Testis (tissue), 3 donors: ENCODE results near the gene ZNF319. TPM values are rescaled to one million over a fixed set of nuclear protein-coding genes. Genes with fewer than 3 reads are reported as not detected.

Source experiments
- DNase-seq: peaks from one replicate; pipeline ENCODE4 v3.0.0-alpha.2; 2019
- H3K27ac ChIP-seq, 2 donors: fragments of 200-600 bp; sonication (generic); one replicate each; pipeline ENCODE4 v1.5.1; 2019
- H3K27me3 ChIP-seq: fragments of 200-600 bp; sonication (generic); one replicate; pipeline ENCODE4 v1.5.1; 2019
- H3K36me3 ChIP-seq: fragments of 200-600 bp; sonication (generic); one replicate; pipeline ENCODE4 v1.5.1; 2017; ENCODE audit warnings: low read depth; ENCODE audit errors: missing control alignments
- H3K4me1 ChIP-seq: fragments of 200-600 bp; sonication (generic); one replicate; pipeline ENCODE4 v1.5.1; 2019
- H3K4me3 ChIP-seq, 2 donors: fragments of 200-600 bp; sonication (generic); one replicate each; pipeline ENCODE4 v1.5.1; 2017 to 2019
- H3K9me3 ChIP-seq: fragments of 200-600 bp; sonication (generic); one replicate; pipeline ENCODE4 v1.5.1; 2017
- POLR2A ChIP-seq: fragments of 450-650 bp; IDR thresholded peaks from one replicate; pipeline ENCODE4 v1.6.1; 2017; ENCODE audit warnings: antibody characterized with exemption, mild to moderate bottlenecking, moderate library complexity
- WGBS, 2 donors: methylation state at CpG; one replicate each; pipeline ENCODE4 v1.1.5; 2018; 5-methylcytosine and 5-hydroxymethylcytosine counted together
- intact Hi-C: fragments of 100-400 bp; cut with DNase I; formaldehyde crosslinking; loops from one replicate; pipeline ENCODE4 v1.15.1; 2023; ENCODE audit warnings: low total_unique reads
- polyA plus RNA-seq: library from polyadenylated mRNA; stranded (reverse); fragments of 350-450 nt; fragmentation: Illumina TruSeq; extraction: RNeasy Lipid Tissue Mini Kit (QIAGEN cat#74804); gene quantifications from one replicate; pipeline ENCODE4 v1.2.3, GENCODE V29; 2014; ENCODE audit warnings: low read depth, low replicate concordance; ENCODE audit not compliant: insufficient read depth
- total RNA-seq, 2 donors: library from RNA; depleted of rRNA; stranded (reverse); fragments of >200 nt; gene quantifications; one replicate each; pipeline ENCODE4 v1.2.3, GENCODE V29; 2016
- TF ChIP-seq, protein P1 (sequence below), 3 experiments: fragments of 450-650 bp in 2 of 3; fragments of 200-600 bp in 1 of 3; sonication (generic) in 1 of 3; IDR thresholded peaks; one replicate each; pipeline ENCODE4 v1.5.1; 2016 to 2019; ENCODE audit warnings: antibody characterized with exemption in 3 of 3, mild to moderate bottlenecking in 2 of 3, moderate library complexity in 1 of 3

ZNF319 gene
- total and polyA plus RNA-seq, 3 donors from 2014 or later, result 10.4 to 12.1 (median 11.2) TPM

DNA sequence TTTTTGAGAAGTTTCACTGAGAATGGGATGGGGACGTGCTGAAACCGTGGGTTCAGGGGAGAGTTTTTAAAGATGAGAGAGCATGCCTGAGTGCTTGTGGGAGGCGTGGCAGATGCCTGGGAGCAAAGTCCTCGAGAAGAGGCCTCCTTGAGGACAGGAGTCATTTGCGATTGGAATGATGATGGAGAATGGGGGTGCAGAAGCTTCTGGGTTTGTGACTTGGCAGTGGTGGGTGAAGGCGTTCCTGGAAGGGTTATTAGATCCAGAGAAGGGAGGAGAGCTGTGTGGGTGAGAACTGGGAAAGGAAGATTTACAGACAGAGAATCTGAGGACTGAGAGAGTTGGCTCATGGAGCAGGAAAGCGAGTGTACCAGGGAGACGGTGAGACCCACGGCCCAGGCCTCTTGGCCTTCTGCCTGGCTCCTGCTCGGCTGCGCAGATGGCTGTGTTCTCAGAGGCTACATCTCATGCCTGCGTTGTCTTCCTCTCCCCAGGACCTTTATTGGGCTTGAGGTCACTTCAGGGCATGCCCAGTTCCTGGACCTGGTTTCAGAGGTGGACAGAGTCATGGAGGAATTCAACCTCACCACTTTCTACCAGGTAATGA lies 16.5 kb upstream of the ZNF319 start:
- TF ChIP-seq, protein P1, sequence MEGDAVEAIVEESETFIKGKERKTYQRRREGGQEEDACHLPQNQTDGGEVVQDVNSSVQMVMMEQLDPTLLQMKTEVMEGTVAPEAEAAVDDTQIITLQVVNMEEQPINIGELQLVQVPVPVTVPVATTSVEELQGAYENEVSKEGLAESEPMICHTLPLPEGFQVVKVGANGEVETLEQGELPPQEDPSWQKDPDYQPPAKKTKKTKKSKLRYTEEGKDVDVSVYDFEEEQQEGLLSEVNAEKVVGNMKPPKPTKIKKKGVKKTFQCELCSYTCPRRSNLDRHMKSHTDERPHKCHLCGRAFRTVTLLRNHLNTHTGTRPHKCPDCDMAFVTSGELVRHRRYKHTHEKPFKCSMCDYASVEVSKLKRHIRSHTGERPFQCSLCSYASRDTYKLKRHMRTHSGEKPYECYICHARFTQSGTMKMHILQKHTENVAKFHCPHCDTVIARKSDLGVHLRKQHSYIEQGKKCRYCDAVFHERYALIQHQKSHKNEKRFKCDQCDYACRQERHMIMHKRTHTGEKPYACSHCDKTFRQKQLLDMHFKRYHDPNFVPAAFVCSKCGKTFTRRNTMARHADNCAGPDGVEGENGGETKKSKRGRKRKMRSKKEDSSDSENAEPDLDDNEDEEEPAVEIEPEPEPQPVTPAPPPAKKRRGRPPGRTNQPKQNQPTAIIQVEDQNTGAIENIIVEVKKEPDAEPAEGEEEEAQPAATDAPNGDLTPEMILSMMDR (IDR thresholded peaks at IDR 0.05), result no peak
- no peak for TF ChIP-seq POLR2A
- no peaks in the 10 kb centered on the region for H3K36me3 ChIP-seq
- no peak overlapping the region for H3K27ac ChIP-seq
- 57 to 77% methylated on average over 12 of the region's 12 CpGs for WGBS, 2 donors
- H3K9me3 ChIP-seq, result no peaks in the 10 kb centered on the region
- no peak for DNase-seq
- no peaks in the 10 kb centered on the region for H3K27me3 ChIP-seq
- H3K4me1 ChIP-seq, result peaks cover 15% of the 10 kb centered on the region
- intact Hi-C loops, result no loop called here
- H3K4me3 ChIP-seq, result no peak overlapping the region

DNA sequence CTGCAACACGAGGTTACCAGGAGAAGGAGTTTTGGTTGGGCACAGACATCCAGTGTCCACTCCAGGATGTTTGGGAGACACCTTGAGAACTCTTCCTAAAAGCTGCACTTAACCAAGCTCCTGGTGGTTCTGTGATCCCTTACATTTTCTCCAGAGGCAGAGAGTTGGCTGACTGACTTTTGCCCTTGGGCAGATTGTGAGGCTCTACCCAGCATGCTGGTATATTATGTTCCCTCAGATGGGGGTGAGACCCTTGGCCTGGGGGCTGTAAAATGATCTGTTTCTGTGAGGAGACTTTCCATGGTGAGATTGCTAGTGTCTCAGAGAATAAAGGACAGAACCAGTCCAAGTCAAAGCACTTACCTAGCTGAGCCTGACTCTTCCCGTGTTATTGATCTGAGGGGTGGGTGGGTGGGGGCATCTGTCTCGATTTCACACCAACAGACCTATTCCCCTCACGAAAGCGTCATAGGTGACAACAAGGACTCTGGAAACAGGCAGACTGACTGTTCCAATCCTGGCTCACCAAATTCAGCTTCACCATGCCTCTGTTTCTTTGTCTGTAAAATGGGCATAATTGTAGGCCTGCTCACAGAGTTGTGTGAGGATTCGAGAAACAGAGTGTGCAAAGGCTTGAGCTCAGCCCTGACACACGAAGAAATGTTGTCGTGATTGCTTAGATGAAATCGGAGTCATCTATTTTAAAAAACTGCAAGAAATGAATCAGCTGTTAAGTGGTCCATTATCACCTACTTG lies 12.9 kb upstream of the ZNF319 start:
- no peaks in the 10 kb centered on the region for H3K36me3 ChIP-seq
- no peak for DNase-seq
- 87 to 93% methylated on average over 9 of the region's 9 CpGs for WGBS, 2 donors
- H3K4me1 ChIP-seq, result no peaks in the 10 kb centered on the region
- H3K27ac ChIP-seq, result no peak overlapping the region
- no peak for TF ChIP-seq POLR2A
- TF ChIP-seq, protein P1 (IDR thresholded peaks at IDR 0.05), result no peak
- no peaks in the 10 kb centered on the region for H3K9me3 ChIP-seq
- H3K4me3 ChIP-seq, result no peak overlapping the region
- H3K27me3 ChIP-seq, result no peaks in the 10 kb centered on the region
- intact Hi-C loops, result no loop called here

DNA sequence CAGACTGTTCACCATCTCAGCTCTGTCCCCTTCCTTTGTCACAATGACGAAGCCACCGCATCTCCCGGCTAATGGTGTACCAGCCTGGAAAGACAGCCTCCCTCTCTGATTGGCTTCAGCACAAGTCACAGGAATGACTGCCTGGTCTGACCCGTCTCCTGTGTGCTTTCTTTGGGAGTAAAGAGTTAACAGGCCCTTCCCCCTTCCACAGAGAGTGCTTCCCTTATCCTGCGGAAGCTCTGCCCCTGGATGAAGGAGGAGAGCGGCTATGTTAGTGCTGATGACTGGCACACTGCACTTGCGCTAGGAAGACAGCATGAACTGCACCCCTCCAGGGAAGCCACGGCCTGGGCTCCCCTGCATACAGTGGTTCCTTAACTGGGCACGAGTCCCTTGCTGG lies 12.0 kb upstream of the ZNF319 start:
- intact Hi-C loops, result no loop called here

DNA sequence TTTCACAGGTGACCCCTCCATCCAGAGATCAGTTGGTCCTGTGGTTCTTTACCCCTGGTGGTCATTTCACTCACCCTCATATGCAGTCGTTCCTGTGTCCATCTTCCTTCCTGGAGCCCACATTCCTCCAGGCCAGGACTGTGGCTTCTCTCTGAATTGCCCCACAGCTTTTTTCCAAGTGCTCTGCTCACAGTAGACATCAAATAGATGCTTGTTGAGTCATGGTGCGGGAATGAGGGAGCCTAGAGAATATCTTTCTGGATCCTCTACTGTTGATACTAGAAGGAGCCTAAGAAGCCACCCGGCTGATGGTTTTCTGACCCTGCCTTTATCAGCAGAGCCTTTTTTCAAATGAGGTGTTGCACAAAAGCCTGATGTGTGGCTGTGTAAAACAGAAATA lies 11.2 kb upstream of the ZNF319 start:
- intact Hi-C loops, result no loop called here
- no peaks in the 10 kb centered on the region for H3K36me3 ChIP-seq

More for the DNA sequence above, 12.0 kb upstream of the ZNF319 start:
- TF ChIP-seq, protein P1 (IDR thresholded peaks at IDR 0.05), result no peak
- TF ChIP-seq POLR2A, result no peak
- H3K27ac ChIP-seq, result no peak overlapping the region
- no peaks in the 10 kb centered on the region for H3K9me3 ChIP-seq
- H3K4me3 ChIP-seq, result no peak overlapping the region
- no peak for DNase-seq
- H3K36me3 ChIP-seq, result no peaks in the 10 kb centered on the region
- no peaks in the 10 kb centered on the region for H3K4me1 ChIP-seq
- 78 to 86% methylated on average over 7 to 9 of the region's 9 CpGs for WGBS, 2 donors
- H3K27me3 ChIP-seq, result no peaks in the 10 kb centered on the region

More for the DNA sequence above, 11.2 kb upstream of the ZNF319 start:
- H3K9me3 ChIP-seq, result no peaks in the 10 kb centered on the region
- TF ChIP-seq POLR2A, result no peak
- TF ChIP-seq, protein P1 (IDR thresholded peaks at IDR 0.05), result no peak
- H3K4me1 ChIP-seq, result no peaks in the 10 kb centered on the region
- WGBS, 2 donors, result 89 to 92% methylated on average over 3 of the region's 3 CpGs
- H3K27me3 ChIP-seq, result no peaks in the 10 kb centered on the region
- no peak overlapping the region for H3K27ac ChIP-seq
- no peak for DNase-seq
- no peak overlapping the region for H3K4me3 ChIP-seq
